ENCODE data around the gene SERPINI1. TPM values are rescaled to one million over a fixed set of nuclear protein-coding genes. Genes with fewer than 3 reads are reported as not detected.
A peak's percentile ranks its signal among the peaks of the same experiment; 100 is the strongest.

SERPINI1 gene
- total and polyA plus RNA-seq, 5 experiments from 2014 or later, result 4.1 to 16.0 (median 4.7) TPM

DNA sequence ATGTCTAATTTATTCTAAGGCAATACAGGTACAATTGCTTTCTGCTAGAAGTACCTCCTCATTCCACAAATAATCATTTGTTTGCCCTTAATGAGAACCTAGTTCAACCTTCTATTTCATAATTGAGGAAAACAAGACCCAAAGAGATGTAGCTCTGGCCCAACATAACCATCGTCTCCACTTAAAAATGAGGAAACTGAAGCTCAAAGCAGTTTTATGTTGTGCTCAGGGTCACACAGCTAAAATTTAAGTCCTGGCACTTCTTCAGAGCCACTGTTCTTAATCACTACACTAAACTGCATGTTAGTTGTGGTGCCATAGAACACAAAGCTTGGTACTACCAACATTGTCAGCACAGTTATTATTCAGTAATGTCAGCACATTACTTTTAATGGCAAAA is 108.0 kb downstream of the SERPINI1 start:
- Mint-ChIP-seq H3K9me3 (peaks cover 0 to 4% (median 0%) of the 10 kb centered on the region in 9 donors), H3K4me1 (peaks cover 0 to 15% (median 0%) of the 10 kb centered on the region in 4 donors), H3K4me3 (no peak overlapping the region), H3K36me3 (no peaks in the 10 kb centered on the region), H3K27me3 (no peaks in the 10 kb centered on the region), H3K27ac (no peak overlapping the region)
- ATAC-seq (no peak), DNase-seq (no peak)
- POLR2A ChIA-PET, result no interaction called here

DNA sequence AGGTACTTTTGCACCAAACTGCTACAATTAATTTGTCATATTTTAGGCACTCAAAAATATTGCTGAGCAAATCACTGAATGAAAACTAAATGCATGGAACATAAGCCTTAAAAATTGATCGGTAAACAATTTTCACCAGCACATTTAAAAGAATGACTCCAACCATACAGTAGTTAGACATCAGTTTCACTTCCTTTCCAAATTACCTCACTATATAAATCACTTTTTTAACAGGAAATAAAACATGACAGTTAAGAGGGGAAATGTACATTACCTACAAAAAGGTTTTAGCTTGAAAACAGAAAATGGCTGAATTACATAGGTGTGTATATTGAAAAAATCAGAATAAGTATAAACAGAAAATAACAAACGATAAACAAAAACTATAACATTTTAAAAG is 108.4 kb downstream of the SERPINI1 start:
- DNase-seq, result no peak
- no peak overlapping the region for H3K4me3 Mint-ChIP-seq
- POLR2A ChIA-PET, result no interaction called here
- ATAC-seq, result no peak
- H3K27ac Mint-ChIP-seq, result no peak overlapping the region
- H3K36me3 Mint-ChIP-seq, result no peaks in the 10 kb centered on the region
- peaks cover 0 to 7% (median 0%) of the 10 kb centered on the region in 9 donors for H3K9me3 Mint-ChIP-seq
- peaks cover 0 to 15% (median 0%) of the 10 kb centered on the region in 4 donors for H3K4me1 Mint-ChIP-seq
- no peaks in the 10 kb centered on the region for H3K27me3 Mint-ChIP-seq

- H3K4me3 Mint-ChIP-seq, result no peak overlapping the region
- no peak for ATAC-seq
- peaks cover 0 to 7% (median 0%) of the 10 kb centered on the region in 9 donors for H3K9me3 Mint-ChIP-seq
- POLR2A ChIA-PET, result no interaction called here
- no peak for DNase-seq
- H3K27me3 Mint-ChIP-seq, result no peaks in the 10 kb centered on the region
- no peak overlapping the region for H3K27ac Mint-ChIP-seq
- no peaks in the 10 kb centered on the region for H3K36me3 Mint-ChIP-seq
- H3K4me1 Mint-ChIP-seq, result peaks cover 0 to 15% (median 0%) of the 10 kb centered on the region in 4 donors
Measured at GRCh38 chr3:167844528-167844927, 109.0 kb downstream of the SERPINI1 start.

- Mint-ChIP-seq H3K4me1 (no peaks in the 10 kb centered on the region), H3K36me3 (no peaks in the 10 kb centered on the region), H3K9me3 (peaks cover 0 to 7% (median 0%) of the 10 kb centered on the region in 9 donors), H3K4me3 (no peak overlapping the region), H3K27ac (no peak overlapping the region), H3K27me3 (peaks cover 0 to 4% (median 1%) of the 10 kb centered on the region in 5 donors)
- ATAC-seq (no peak), DNase-seq (no peak)
- POLR2A ChIA-PET, result no interaction called here
Measured at GRCh38 chr3:167851171-167851570, 115.7 kb downstream of the SERPINI1 start.

DNA sequence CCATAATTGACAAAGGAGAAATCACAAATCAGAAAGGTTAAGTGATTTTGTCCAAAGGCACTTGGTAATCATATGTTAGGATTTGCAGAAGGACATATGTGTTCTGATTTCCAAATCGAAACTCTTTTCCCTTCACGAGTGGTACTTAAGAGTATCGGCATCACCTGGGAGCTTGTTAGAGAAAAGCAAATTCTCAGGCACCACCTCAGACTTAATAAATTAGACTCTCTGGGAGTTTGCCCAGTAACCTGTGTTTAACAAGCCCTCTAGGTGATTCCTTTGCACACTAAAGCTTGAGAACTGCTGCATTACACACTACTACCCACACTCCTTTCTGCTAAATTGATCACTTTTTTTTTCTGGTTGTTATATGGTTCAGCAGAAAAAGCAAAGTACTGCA is 116.2 kb downstream of the SERPINI1 start:
- no peaks in the 10 kb centered on the region for H3K4me1 Mint-ChIP-seq
- POLR2A ChIA-PET, result no interaction called here

DNA sequence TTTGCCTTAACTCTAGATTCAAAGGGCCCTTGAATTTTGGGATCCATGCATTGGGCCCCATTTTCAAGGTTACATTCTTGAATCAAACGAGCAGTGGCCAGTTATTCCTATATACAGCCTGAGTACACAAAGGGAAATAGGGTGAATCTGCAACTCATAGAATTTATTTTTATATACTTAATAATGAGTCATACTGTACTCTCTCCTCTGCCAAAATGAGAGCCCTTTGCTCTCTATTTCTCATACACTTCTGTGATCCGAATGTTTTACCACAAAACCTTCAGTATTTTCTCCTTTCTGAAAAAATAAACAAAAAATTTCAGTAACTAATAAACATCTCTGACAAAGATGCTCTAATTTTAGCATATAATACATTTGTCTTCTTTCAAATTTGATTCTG is 116.7 kb downstream of the SERPINI1 start:
- ATAC-seq, result no peak
- POLR2A ChIA-PET, result no interaction called here
- peaks cover 0 to 7% (median 0%) of the 10 kb centered on the region in 9 donors for H3K9me3 Mint-ChIP-seq
- no peak overlapping the region for H3K27ac Mint-ChIP-seq
- H3K36me3 Mint-ChIP-seq, result no peaks in the 10 kb centered on the region
- H3K4me3 Mint-ChIP-seq, result no peak overlapping the region
- DNase-seq, result no peak
- H3K4me1 Mint-ChIP-seq, result no peaks in the 10 kb centered on the region
- H3K27me3 Mint-ChIP-seq, result peaks cover 0 to 4% (median 1%) of the 10 kb centered on the region in 5 donors

More for the DNA sequence above, 116.2 kb downstream of the SERPINI1 start:
- H3K4me3 Mint-ChIP-seq, result no peak overlapping the region
- DNase-seq, result no peak
- peaks cover 0 to 4% (median 1%) of the 10 kb centered on the region in 5 donors for H3K27me3 Mint-ChIP-seq
- ATAC-seq, result no peak
- H3K9me3 Mint-ChIP-seq, result peaks cover 0 to 7% (median 0%) of the 10 kb centered on the region in 9 donors
- no peak overlapping the region for H3K27ac Mint-ChIP-seq
- H3K36me3 Mint-ChIP-seq, result no peaks in the 10 kb centered on the region

GRCh38 chr3:167854063-167854462 is 118.5 kb downstream of the SERPINI1 start:
- ATAC-seq (no peak), DNase-seq (no peak)
- Mint-ChIP-seq H3K4me1 (no peaks in the 10 kb centered on the region), H3K27me3 (peaks cover 0 to 4% (median 1%) of the 10 kb centered on the region in 5 donors), H3K36me3 (no peaks in the 10 kb centered on the region), H3K27ac (no peak overlapping the region), H3K9me3 (no peaks in the 10 kb centered on the region), H3K4me3 (no peak overlapping the region)
- POLR2A ChIA-PET, result no interaction called here

DNA sequence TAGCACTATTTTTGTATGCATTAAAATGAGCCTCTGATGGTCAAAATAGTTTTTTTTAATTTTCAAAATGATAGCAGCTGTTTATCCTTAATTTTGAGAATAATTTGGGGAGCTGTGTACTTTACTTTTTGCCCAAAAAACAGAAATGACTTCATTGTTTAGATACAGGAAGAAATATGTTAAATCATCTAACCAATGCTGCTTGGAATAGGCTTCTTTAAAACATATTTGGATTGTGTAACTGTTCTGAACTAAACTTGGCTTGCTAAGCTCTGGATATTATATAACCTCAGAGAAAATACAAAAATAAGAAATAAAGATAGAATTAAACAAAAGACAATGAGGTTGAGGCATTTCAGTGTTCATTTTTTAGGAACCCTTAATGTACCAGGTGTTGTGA is 119.3 kb downstream of the SERPINI1 start:
- peak overlapping the region in 1 of 10 donors; percentile 2 for H3K27ac Mint-ChIP-seq
- H3K4me1 Mint-ChIP-seq, result peaks cover 0 to 4% (median 0%) of the 10 kb centered on the region in 4 donors
- DNase-seq (no peak), ATAC-seq (no peak)
- H3K36me3 Mint-ChIP-seq, result no peaks in the 10 kb centered on the region
- no peaks in the 10 kb centered on the region for H3K9me3 Mint-ChIP-seq
- peaks cover 0 to 3% (median 1%) of the 10 kb centered on the region in 5 donors for H3K27me3 Mint-ChIP-seq
- no peak overlapping the region for H3K4me3 Mint-ChIP-seq
- POLR2A ChIA-PET, result no interaction called here

DNA sequence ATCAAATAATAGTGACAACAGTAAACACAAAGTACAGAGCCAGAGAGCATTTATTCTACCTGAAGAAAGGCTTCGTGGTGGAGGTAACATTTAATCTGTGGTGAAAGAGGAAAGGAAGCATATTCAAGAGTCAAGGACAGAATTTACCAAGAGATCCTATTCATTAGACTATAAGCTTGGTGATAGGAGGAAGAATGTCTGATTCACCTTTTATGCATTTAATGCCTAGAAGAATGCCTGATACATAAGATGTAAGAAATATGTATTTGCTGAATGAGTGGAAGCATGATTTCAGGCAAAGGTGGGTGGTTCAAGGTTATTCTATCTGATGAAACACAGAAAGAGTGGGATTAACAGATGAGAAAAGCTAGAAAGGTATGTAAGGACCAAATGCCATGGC is 119.8 kb downstream of the SERPINI1 start:
- Mint-ChIP-seq H3K4me1 (peaks cover 0 to 7% (median 0%) of the 10 kb centered on the region in 4 donors), H3K27me3 (peaks cover 0 to 2% (median 0%) of the 10 kb centered on the region in 5 donors), H3K36me3 (no peaks in the 10 kb centered on the region), H3K27ac (peak overlapping the region in 1 of 10 donors; percentile 2), H3K9me3 (no peaks in the 10 kb centered on the region), H3K4me3 (no peak overlapping the region)
- POLR2A ChIA-PET, result no interaction called here
- ATAC-seq (no peak), DNase-seq (no peak)

DNA sequence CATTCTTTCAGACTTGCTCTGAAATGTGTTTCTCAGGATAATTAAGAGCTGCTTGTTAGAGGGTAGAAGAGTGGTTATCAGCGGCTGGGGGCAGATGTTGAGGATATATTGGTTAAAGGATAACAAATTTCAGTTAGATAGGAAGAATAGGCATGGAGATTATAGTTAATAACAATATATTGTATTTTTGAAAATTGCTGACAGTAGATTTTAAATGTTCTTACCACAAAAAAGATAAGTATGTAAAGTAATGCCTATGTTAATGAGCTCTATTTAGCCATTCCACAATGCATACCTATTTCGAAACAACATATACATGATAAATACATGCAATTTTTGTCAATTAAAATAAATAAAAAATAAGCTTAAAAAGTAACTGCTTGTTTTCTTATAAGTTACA is 123.3 kb downstream of the SERPINI1 start:
- POLR2A ChIA-PET, result no interaction called here
- H3K27ac Mint-ChIP-seq, result no peak overlapping the region
- no peaks in the 10 kb centered on the region for H3K36me3 Mint-ChIP-seq
- no peaks in the 10 kb centered on the region for H3K27me3 Mint-ChIP-seq
- H3K4me3 Mint-ChIP-seq, result no peak overlapping the region
- H3K9me3 Mint-ChIP-seq, result no peaks in the 10 kb centered on the region
- H3K4me1 Mint-ChIP-seq, result peaks cover 0 to 22% (median 0%) of the 10 kb centered on the region in 4 donors
- DNase-seq (no peak), ATAC-seq (no peak)

- Mint-ChIP-seq H3K27me3 (no peaks in the 10 kb centered on the region), H3K4me1 (peaks cover 0 to 22% (median 0%) of the 10 kb centered on the region in 4 donors), H3K36me3 (no peaks in the 10 kb centered on the region), H3K9me3 (no peaks in the 10 kb centered on the region), H3K27ac (peak overlapping the region in 1 of 10 donors; percentile 34), H3K4me3 (no peak overlapping the region)
- POLR2A ChIA-PET, result no interaction called here
- ATAC-seq, result no peak
- no peak for DNase-seq
Measured at GRCh38 chr3:167859610-167860009, 124.1 kb downstream of the SERPINI1 start.

DNA sequence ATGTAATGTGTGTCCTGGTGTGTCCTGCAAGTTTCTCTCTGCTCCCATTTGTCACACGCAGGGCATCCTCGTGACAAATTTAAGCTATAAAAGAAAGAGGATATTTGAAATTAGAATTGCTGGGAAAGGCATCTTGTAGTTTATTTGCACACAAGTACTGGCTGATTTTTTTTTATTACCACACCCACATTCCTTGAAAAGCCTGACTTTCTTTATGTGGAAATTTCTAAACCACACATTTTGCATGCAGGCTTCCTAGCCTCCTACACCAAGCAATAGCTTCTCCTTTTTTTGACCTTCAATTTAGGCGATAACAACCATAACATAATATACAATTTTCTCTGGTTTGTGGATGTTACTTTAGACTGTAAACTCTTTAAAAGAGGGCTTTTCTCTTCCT is 126.1 kb downstream of the SERPINI1 start:
- POLR2A ChIA-PET, result no interaction called here
- Mint-ChIP-seq H3K27ac (no peak overlapping the region), H3K4me3 (no peak overlapping the region), H3K4me1 (peaks cover 0 to 22% (median 0%) of the 10 kb centered on the region in 4 donors), H3K27me3 (no peaks in the 10 kb centered on the region), H3K36me3 (no peaks in the 10 kb centered on the region), H3K9me3 (no peaks in the 10 kb centered on the region)
- ATAC-seq (no peak), DNase-seq (no peak)

- Mint-ChIP-seq H3K9me3 (no peaks in the 10 kb centered on the region), H3K27me3 (no peaks in the 10 kb centered on the region), H3K36me3 (no peaks in the 10 kb centered on the region), H3K4me1 (peaks cover 0 to 22% (median 0%) of the 10 kb centered on the region in 4 donors), H3K4me3 (no peak overlapping the region), H3K27ac (no peak overlapping the region)
- POLR2A ChIA-PET, result no interaction called here
- DNase-seq (no peak), ATAC-seq (no peak)
Measured at GRCh38 chr3:167862104-167862730, 126.7 kb downstream of the SERPINI1 start.

Measured in naive thymus-derived CD8-positive, alpha-beta T cell (primary cell).